DOHH2 (cell line): ENCODE measurements around the gene DEDD2.

Experiments used
- H3F3A ChIP-seq: fragments of 200-600 bp; sonication (generic), shearing (Covaris generic); 2 replicates; pipeline ENCODE4 v1.6.0; 2016; ENCODE audit warnings: antibody characterized with exemption, mild to moderate bottlenecking; ENCODE audit not compliant: control insufficient read depth, insufficient read depth
- H3K27ac ChIP-seq: fragments of 200-600 bp; sonication (generic); 2 replicates; pipeline ENCODE4 v1.5.1; 2014; ENCODE audit warnings: low read depth, mild to moderate bottlenecking, low read length, moderate library complexity
- H3K27me3 ChIP-seq: fragments of 200-600 bp; sonication (generic); 2 replicates; pipeline ENCODE4 v1.6.1; 2014; ENCODE audit warnings: mild to moderate bottlenecking, low read length, mixed read lengths; ENCODE audit not compliant: control insufficient read depth
- H3K36me3 ChIP-seq: fragments of 200-600 bp; sonication (generic); 2 replicates; pipeline ENCODE4 v1.6.1; 2014; ENCODE audit warnings: mild to moderate bottlenecking, low read length, moderate library complexity, mixed read lengths; ENCODE audit not compliant: control insufficient read depth
- H3K4me1 ChIP-seq: fragments of 200-600 bp; sonication (generic); 2 replicates; pipeline ENCODE4 v1.6.1; 2014; ENCODE audit warnings: mild to moderate bottlenecking, low read length, mixed read lengths; ENCODE audit not compliant: control insufficient read depth
- H3K4me2 ChIP-seq: fragments of 200-600 bp; sonication (generic); 2 replicates; pipeline ENCODE4 v1.6.0; 2014; ENCODE audit warnings: mild to moderate bottlenecking, low read length, moderate library complexity
- H3K4me3 ChIP-seq: fragments of 200-600 bp; sonication (generic); 2 replicates; pipeline ENCODE4 v1.5.1; 2014; ENCODE audit warnings: mild to moderate bottlenecking, low read length, mixed read lengths
- H3K79me2 ChIP-seq: fragments of 200-600 bp; sonication (generic); 2 replicates; pipeline ENCODE4 v1.6.1; 2014; ENCODE audit warnings: mild to moderate bottlenecking, low read length, mixed read lengths; ENCODE audit not compliant: control insufficient read depth
- H3K9me2 ChIP-seq: fragments of 200-600 bp; sonication (generic); replicated peaks from 2 replicates; pipeline ENCODE4 v1.6.1; 2014; ENCODE audit warnings: mild to moderate bottlenecking, low read length, mixed read lengths; ENCODE audit not compliant: control insufficient read depth
- H3K9me3 ChIP-seq: fragments of 200-600 bp; sonication (generic); 2 replicates; pipeline ENCODE4 v1.6.1; 2014; ENCODE audit warnings: antibody characterized with exemption, low read length, mixed read lengths; ENCODE audit not compliant: control insufficient read depth, insufficient read depth
- H4K20me1 ChIP-seq: fragments of 200-600 bp; sonication (generic); 2 replicates; pipeline ENCODE4 v1.6.0; 2014; ENCODE audit warnings: low read depth, mild to moderate bottlenecking, antibody characterized with exemption, low read length, moderate library complexity; ENCODE audit not compliant: control insufficient read depth, insufficient read depth
- EZH2phosphoT487 ChIP-seq: fragments of 200-600 bp; sonication (generic); IDR thresholded peaks from 2 replicates; pipeline ENCODE4 v1.6.1; 2017; ENCODE audit warnings: borderline replicate concordance, mild to moderate bottlenecking, antibody characterized with exemption, low read length, moderate library complexity, mixed read lengths
- TF ChIP-seq, protein P1 (sequence below): fragments of 200-600 bp; sonication (generic); IDR thresholded peaks from one replicate; pipeline ENCODE4 v1.5.1; 2014; ENCODE audit warnings: antibody characterized with exemption, mild to moderate bottlenecking, low read depth, low read length; ENCODE audit not compliant: poor library complexity, severe bottlenecking

Gene DEDD2

DNA sequence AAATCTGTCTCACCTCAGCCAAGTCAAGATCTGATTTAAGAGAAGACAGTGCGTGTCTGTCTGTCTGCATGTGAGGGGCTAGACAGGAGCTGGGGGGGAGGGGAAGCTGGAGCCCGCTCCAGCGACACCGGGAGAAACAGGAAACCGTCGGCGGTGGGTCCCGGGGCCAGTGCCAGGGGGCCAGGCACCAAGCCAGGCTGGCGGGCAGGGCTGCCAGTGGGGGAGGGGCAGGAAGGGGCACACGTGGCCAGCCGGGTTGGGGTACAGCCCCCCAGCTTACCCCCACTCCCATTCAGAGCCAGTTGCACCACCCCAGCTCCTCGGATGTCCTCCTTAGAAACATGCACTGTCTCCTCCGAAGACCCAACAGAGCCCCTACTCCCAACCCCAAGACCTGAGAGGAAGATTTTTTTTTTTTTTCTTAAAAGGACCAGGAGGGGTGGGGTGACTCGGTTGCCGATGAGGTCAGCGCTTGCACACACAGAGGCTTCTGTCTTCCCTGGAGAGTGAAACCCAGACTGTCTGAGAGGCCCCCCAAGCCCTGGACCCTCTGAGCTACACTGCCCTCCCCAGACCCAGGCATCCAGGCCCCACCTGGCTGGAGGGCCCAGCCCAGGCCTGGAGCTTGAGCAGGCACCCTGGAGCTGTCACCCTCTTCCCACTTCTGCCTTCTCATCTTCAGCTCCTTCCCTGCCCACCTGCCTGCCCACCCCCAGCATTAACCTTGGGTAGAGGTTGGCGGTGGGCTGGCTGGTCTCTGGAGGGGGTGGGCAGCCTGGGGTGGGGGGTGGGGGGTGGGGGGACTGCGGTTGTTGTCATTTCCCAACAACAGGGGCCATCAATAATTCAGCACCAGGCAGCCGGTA lies 33.4 kb upstream of the DEDD2 start:
- Histone ChIP-seq H3K4me3 (no peak overlapping the region), H3K9me3 (no peaks in the 10 kb centered on the region), H3K79me2 (peaks cover 52% of the 10 kb centered on the region), H3K36me3 (peaks cover 60% of the 10 kb centered on the region), H3K9me2 (no peaks in the 10 kb centered on the region), H3K4me2 (no peak overlapping the region), H3F3A (peaks cover 8% of the 10 kb centered on the region), H4K20me1 (no peaks in the 10 kb centered on the region; the same call in 1 of the 2 replicates), H3K27me3 (peaks cover 3% of the 10 kb centered on the region; the same call in 1 of the 2 replicates), H3K27ac (no peak overlapping the region), H3K4me1 (peaks cover 29% of the 10 kb centered on the region)
- TF ChIP-seq, protein P1, sequence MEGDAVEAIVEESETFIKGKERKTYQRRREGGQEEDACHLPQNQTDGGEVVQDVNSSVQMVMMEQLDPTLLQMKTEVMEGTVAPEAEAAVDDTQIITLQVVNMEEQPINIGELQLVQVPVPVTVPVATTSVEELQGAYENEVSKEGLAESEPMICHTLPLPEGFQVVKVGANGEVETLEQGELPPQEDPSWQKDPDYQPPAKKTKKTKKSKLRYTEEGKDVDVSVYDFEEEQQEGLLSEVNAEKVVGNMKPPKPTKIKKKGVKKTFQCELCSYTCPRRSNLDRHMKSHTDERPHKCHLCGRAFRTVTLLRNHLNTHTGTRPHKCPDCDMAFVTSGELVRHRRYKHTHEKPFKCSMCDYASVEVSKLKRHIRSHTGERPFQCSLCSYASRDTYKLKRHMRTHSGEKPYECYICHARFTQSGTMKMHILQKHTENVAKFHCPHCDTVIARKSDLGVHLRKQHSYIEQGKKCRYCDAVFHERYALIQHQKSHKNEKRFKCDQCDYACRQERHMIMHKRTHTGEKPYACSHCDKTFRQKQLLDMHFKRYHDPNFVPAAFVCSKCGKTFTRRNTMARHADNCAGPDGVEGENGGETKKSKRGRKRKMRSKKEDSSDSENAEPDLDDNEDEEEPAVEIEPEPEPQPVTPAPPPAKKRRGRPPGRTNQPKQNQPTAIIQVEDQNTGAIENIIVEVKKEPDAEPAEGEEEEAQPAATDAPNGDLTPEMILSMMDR, result no peak
- no peak for TF ChIP-seq EZH2phosphoT487

DNA sequence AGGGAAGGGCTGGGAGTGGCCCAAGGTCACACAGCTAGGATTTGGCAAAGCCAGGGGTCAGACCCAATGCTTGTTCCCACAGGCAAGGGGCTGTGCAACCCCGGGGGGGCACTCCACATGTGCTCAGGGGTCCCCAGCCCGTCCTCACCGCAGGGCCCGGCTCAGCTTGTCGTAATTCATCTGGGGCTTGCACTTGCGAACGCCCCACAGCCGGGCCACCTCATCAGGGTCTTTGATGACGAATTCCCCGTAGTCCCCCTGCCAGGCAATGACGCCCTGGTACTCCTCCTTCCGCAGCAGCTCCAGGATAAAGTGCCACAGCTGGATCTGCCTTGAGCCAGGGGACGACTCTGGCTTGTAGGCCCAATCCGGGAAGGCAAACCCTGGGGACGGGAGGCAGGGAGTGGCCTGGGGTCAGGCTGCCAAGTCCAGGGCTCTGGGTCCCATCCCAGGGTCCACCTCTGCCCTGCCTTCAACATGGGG lies 32.7 kb upstream of the DEDD2 start:
- peaks cover 52% of the 10 kb centered on the region for H3K79me2 ChIP-seq
- peaks cover 13% of the 10 kb centered on the region for H3F3A ChIP-seq
- H3K9me3 ChIP-seq, result no peaks in the 10 kb centered on the region
- TF ChIP-seq EZH2phosphoT487, result no peak
- TF ChIP-seq, protein P1, result no peak
- H3K9me2 ChIP-seq, result no peaks in the 10 kb centered on the region
- H3K4me2 ChIP-seq, result no peak overlapping the region
- H4K20me1 ChIP-seq, result no peaks in the 10 kb centered on the region; the same call in 1 of the 2 replicates
- H3K36me3 ChIP-seq, result peaks cover 60% of the 10 kb centered on the region
- H3K4me3 ChIP-seq, result no peak overlapping the region
- peaks cover 27% of the 10 kb centered on the region for H3K4me1 ChIP-seq
- H3K27ac ChIP-seq, result no peak overlapping the region
- H3K27me3 ChIP-seq, result no peaks in the 10 kb centered on the region

DNA sequence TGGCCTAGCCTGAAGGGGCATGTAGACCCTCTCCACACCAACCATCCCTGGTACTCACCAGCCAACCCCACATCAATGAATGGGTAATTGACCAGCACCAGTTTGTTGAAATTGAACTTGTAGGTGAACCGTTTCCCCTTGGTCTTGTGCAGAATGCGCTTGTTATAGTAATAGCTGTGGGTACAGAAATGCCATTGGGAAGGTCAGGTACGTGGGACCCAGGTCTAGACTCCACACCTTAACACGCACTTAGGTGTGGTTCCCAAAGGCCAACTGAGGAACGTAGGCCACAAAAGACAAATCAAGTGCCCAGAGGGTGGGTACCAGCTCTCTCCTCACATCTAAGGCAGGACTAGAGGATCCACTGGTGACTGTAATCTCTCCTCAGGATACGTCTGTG lies 32.3 kb upstream of the DEDD2 start:
- H3K79me2 ChIP-seq, result peaks cover 51% of the 10 kb centered on the region
- no peaks in the 10 kb centered on the region for H3K9me2 ChIP-seq
- H3K4me1 ChIP-seq, result peaks cover 31% of the 10 kb centered on the region
- H3K27me3 ChIP-seq, result no peaks in the 10 kb centered on the region
- H3K27ac ChIP-seq, result no peak overlapping the region
- peaks cover 16% of the 10 kb centered on the region for H3F3A ChIP-seq
- H3K36me3 ChIP-seq, result peaks cover 60% of the 10 kb centered on the region
- no peaks in the 10 kb centered on the region; the same call in 1 of the 2 replicates for H4K20me1 ChIP-seq
- TF ChIP-seq, protein P1, result no peak
- no peak for TF ChIP-seq EZH2phosphoT487
- no peak overlapping the region for H3K4me3 ChIP-seq
- no peak overlapping the region for H3K4me2 ChIP-seq
- H3K9me3 ChIP-seq, result no peaks in the 10 kb centered on the region
